SIG-M5 (cell line): ENCODE measurements around the gene RNU1-4.
"Not testable (repeated sequence)": the region's sequence is repeated elsewhere in the genome, so short reads cannot be mapped to it uniquely, and the experiment has no call there.

Source experiments
- DNase-seq: peaks from one replicate; lab custom pipeline; 2025; lab: John Stamatoyannopoulos, UW

RNU1-4 gene

DNA sequence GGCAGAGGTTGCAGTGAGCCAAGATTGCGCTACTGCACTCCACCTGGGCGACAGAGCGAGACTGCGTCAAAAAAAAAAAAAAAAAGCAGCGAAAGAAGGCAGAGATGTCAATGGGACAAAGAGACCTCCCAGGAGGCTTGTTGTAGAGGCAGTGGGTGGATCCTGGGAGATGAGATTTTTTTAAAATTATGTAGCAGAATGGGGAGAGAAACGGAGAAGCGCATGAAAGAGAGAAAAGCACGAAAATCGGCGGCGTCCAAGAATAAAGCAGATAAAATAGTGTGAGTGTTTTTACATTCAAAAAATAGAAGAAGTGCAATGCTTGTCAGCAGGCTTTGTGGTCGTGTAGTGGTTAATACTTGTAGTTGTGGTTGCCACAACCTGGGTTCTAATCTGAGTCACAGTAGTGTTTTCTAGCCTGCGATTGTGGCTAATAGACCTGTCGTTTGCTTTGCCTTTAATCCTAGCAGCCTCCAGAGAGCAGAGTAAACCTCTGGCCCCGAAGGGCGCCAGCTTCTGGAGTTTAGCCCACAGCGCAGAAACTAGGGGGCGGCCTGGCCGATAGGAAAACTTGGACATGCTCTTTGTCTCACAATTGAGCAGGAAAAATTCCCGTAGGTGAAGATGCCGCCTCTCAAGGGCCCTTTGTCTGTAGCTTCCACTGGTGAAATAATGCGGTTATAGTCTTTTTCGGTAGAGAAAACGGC, 11.9 kb upstream of the RNU1-4 start:
- DNase-seq = not testable (repeated sequence)

DNA sequence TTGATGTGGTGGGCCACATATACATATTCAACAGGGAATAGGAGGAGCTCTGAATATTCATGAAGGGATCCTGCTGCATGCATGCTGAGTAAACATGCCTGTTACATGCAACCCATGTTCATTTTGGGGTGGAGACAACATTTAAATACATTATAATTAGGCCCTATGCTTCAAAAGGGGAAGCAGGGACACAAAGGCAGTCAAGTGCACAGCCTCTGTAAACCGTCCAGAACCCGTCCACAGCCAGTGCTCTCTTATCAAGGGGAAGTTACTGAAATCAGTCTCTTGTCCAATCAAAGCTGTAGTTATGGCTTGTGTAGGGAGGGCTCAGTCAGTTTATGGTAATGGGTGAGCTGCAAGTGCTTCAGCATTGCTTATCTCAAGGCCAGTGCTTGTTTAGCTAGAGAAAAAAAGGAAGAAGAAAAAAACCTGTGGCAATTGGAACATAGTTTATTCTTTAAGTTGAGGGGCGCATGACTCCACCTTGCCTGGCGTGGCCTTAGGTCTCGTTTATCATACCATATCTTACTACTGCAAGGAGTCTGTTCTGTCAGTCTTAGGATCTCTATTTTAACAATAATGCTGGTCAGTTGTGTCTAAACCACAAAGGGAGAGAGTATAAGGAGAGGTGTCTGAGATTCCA, 7.9 kb upstream of the RNU1-4 start:
- DNase-seq = not testable (repeated sequence)

DNA sequence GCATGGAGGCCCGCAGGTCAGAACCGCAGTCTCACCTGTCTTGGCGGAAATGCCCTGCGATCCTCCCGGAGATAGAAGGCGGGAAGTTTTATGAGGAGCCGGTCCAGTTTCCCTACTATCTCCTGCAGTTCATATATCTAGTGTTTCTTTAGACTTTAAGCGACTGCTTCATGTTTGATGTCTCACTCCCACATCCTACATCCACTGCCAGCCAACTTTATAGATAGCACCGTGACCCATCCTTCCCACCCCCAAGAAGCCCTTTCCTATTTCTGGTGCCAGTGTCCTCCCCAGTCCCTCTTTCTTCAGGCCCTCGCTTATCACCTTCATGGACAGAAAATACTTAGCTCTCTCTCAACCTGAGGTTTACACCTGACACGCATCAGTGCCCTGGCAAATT, 914 bp downstream of the RNU1-4 start:
- DNase-seq = not testable (repeated sequence)

DNA sequence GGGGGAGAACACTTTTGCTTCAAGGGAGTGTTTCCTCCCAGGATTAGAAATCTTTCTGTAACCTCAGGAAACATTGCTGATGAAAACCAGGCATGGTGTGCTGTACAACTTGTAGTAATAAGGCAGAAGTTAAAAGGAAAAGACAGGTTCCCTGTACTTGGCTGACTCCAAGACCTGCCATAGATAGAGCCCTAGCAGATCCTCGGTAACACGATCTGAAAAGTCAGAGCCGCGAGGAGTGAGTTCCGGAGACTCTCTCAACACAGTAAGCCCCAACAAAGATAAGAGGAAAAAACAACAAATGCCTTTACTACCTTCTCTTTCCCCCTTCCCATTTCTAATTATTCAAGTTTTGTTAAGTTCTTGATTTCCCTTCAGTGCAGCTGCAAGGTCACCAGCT, 7.3 kb downstream of the RNU1-4 start:
- DNase-seq = not testable (repeated sequence)

DNA sequence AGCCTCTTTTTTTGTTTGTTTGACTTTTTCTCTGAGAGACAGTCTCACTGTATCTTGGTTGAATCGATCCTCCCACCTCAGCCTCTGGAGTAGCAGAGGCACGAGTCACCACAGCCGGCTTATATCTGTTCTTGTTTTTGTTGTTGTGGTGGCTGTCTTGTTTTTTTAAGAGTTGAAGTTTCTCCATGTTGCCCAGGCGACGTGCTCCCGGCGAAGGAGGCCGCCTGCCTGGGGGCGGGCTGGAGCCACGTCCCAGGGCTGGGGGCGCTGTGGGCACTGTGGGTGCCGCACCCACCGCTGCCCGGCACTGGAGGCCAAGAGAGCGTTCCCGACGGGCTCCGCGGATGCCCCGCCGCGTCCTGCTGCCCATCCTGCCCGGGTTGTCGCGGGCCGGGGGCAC, 8.4 kb downstream of the RNU1-4 start:
- not testable (repeated sequence) for DNase-seq

DNA sequence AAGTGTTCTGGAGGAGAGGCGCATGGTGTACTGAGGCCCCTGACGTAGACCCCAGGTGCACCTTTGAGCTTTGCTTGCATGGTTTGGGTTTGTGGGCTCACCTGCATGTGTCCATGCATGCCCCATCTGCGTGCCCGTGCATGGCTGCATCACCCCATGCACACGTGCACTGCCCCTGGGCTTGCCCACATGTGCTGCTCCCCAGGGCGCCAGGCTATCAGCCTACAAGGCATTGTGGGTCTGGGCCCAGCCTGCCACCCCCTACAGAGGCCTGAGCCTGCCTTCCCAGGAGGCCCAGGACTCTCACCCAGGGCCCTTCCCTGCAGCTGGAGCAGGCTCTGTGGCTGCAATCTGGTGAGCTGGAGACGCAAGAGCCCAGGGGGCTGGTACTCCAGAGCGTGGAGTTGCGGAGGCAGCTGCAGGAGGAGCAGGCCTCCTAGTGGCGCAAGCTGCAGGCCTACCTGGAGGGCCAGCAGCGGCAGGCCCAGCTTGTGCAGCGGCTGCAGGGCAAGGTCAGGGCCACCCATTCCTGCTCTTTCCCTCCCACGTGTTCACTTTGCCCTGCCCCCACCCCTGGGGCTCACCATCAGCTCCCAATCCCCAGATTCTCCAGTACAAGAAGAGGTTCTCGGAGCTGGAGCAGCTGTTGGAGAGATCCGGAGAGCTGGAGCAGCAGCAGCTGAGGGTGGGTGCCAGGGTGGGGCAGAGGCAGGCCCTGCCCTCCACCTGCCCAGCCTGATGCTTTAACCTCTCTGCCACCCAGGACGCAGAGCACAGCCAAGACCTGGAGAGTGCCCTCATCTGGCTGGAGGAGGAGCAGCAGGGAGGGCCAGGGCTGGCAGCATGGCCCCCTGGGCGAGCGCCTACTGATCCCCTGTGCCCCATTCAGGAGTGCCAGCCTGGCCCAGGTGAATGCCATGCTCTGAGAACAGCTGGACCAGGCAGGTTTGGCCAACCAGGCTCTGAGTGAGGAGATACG, 9.9 kb downstream of the RNU1-4 start:
- not testable (repeated sequence) for DNase-seq

DNA sequence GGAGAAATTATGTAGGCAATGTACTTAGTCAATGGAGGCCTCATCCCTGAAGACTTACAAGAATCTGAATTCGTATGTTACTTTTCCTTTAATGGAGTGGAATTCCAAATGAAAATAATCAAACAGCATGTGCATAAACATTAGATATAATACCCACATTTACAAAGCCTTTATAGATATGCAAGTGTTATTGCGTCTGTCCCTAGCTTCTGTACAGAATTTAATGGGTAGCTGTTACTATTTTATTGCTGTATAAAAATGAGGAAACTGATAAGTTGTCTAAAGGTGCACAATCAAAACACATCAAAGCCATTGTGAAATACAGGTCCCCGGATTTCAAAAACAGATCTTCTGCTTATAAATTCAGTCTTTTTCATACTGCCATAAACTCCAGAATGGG, 12.5 kb downstream of the RNU1-4 start:
- DNase-seq = not testable (repeated sequence)

DNA sequence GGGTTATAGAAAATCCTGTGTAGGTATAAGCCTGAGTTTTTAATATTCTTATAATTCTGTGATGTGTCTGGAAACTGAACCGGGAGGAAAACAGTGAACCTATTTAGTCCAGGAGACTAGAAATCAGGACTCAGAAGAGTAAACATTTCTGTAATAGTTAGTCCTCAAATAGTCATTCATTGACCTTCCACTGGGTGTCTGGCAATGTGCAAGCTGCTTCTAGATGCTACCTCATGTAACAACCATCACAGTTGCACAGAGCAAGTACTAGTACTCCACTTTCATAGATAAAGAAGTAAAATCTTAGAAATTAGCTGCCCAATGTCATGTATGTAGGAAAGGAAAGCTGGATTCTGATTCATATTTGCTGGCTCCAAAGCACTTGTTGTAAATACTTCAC, 15.1 kb downstream of the RNU1-4 start:
- DNase-seq = not testable (repeated sequence)

DNA sequence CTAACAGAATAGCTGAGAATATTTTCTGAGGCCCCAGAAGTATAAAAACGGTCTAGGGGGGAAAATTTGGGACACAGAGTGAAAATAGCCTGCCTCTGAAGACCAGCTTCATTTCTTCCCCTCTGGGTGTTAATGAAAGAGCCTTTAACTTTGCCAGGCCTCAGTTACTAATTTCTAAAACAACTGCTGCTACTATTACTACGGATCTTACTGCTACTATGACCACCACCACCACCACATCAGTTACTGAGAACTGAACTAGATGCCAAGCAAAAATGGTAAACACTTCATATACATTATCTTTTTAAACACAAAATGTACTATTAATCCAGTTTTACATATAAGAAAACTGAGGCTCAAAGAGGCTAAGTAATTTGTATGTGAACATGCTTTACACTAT, 15.6 kb downstream of the RNU1-4 start:
- not testable (repeated sequence) for DNase-seq

DNA sequence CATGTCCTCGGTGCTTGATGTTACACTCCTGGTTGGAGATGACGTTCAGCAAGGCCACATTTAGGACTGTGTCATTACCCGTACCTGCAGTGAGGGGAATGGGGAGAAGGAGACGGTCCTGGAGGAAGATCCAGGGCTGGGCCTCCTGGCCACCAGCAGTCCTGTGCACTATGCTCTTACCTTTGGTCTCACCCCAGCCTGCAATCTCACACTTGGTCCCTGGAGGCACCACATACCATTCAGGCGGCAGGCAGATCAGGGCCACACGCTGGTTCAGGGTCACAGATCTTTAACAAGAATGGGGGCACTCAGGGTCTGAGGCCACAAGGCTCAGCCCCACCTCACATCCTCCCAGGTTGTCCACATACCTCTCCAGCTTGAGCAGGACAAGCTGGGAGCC, 17.3 kb downstream of the RNU1-4 start:
- not testable (repeated sequence) for DNase-seq

DNA sequence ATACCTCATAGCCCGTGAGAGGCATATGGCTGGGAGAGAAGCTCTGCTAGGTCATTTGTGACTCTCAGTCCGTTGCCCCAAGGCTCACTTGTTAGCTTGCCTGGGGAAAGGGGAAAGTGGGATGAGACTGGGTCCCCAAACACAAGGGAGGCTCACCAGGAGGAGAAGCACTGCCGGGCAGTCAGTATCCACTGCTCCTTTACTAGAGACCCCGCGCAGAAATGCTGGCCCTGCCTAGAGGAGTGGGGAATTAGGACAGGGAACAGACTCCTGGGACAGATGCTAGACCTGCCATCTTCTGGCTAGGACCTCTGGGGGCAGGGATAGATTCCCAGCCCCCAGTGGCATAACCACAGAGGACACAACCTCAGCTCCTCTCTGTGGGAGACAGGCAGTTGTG, 17.7 kb downstream of the RNU1-4 start:
- not testable (repeated sequence) for DNase-seq

DNA sequence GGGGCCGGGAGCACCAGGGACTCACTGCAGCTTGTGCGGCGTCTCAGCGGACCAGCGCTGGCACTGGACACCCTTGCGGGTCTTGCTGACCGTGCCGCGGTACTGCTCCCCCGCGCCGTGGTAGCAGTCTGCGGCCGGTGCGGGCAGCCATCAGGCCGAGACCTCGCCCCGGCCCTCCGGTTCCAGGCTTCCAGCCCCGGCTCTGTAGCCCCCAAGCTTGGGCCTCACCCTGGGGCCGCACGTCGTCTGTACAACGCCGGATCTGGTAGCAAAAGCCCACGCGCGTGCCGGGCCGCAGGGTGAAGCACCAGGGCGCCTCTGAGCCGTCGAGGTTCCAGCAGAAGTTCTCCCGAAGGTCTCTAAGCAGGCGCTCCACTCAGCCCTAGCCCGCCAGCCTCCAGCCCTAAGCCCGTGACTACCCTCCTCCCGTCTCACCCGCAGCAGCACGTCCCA, 18.8 kb downstream of the RNU1-4 start:
- DNase-seq = not testable (repeated sequence)

DNA sequence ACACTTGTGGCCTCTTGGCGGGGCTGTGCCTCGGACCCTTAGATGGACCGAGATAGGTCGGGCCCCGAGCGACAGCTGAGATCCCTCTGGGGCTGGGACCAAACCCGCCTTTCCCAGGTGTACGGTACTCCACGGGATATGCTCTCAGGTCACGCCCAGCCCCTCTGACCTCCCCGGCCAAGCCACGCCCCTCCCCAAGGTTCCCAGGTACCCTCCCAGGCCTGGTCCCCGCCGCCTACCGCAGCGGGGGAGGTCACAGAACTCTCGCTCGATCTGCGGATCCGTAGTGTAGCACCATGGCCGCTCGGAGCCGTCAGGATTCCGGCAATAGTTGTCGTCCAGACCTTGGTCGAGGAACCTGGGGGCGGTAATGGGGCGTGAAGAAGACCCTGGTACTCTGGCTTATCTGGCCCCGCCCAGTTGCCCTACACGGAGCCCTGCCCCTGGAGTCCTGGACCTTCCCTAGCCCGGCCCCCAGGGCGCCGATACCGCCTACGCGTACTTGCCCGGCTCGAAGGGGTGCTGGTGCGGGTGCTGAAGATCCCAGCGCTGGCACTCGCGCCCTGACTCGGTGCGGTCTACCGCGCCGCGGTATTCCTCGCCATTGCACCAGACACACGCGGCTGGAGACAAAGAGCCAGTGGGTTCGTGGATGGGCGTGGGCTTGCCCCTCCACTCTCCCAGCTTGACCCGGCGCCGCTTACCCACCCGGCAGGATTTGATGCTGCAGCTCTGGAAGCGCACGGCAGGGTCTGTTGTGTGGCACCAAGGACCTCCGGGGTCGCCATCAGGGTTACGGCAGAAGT, 19.5 kb downstream of the RNU1-4 start:
- DNase-seq = not testable (repeated sequence)

DNA sequence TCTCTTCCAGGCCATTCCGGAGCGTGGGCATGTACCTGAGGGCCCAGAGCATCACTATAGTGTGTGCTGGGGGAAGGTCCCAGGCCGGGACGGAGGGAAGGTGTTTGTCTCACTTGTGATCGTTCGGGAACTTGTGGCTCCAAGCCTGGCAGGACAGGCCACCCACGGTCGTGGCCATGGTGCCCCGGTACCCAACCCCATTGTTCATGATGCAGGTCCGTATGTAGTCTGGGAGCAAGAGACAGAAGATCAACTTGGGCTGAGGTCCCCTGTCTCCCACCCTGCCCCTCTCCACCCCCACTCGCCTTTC, 20.1 kb downstream of the RNU1-4 start:
- not testable (repeated sequence) for DNase-seq

DNA sequence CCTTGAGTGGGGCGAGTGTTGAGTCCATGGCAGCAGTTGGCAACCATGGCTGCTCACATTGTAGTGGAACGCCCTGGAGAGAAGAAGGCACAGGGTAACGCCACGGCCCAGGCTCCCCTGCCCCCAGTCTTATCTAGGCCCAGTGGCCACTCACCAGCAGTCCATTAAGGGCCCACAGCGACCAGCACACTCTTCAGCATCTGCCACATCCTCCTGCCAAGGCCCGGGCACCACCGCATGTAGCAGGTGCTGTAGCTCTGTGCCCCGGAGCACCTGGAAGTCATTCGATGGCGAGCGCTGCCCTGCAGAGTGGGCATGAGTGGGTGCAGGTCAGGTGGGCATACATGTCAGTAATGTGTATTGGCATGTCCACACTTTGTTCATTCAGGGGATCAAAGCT, 20.5 kb downstream of the RNU1-4 start:
- DNase-seq = not testable (repeated sequence)

DNA sequence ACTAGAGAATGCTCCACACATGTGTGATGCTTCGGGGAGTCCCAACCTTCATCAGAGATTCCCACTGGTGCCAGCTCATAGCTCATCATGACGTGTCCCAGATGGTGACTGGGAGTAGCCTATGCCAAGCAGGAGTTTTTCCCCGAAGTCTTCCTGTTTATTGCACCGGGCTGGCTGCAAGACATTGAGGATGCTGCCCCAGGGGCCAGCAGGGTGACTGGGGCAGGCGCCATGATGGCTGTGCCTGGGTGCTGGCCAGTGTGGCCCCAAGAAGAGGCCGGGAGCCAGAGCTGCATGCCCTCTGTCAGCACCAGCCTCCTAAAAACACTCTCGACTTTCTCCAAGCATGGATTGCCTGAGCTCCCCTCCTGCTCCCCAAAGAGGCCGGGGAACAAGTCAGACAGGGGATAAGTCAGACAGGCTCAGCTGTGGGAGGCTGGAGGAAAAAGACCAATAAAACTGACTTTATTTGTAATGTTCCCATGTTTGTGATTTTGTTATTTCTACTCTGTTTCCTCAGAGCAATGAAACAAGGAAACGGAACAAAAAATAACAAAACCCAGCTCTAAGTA, 24.0 kb downstream of the RNU1-4 start:
- not testable (repeated sequence) for DNase-seq

DNA sequence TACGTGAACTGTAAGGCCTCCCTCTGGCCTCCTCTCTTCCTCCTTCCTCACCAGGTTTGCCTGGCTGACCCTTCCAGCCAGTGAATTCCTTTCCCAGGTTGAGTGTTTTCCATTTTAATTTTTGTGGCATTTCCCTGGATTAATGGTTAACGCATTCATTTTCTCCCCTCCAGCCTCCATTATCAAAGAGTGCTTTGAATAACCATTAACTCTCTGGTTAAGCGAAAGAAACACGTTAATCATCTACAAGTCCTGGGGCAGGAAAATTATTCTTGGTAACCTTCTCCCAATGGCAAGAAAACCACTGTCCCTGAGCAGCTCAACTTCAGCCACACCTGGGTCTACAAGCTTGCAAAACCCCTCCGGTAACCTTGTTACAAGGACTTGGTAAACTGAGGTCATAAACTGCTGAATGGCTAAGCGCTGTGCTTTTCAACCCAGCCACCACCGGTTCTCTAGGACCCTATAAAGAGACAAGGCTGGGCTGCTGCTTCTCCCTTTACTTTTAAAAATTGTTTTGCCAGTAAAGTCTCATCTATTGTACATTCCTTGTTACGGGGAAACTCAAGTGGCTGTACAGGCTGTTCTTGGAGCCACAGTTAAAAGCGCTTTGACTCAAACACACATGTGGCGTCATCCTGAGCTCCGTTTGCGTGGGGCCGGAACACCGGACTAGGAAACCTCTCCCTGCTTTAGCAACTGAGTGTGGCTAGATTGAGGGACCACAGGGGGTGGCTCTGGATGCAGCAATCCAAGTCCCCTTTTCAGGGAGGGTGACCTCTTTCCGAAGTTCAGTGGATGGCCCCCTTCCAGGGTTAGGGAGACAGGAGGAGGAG, 24.7 kb downstream of the RNU1-4 start:
- not testable (repeated sequence) for DNase-seq

DNA sequence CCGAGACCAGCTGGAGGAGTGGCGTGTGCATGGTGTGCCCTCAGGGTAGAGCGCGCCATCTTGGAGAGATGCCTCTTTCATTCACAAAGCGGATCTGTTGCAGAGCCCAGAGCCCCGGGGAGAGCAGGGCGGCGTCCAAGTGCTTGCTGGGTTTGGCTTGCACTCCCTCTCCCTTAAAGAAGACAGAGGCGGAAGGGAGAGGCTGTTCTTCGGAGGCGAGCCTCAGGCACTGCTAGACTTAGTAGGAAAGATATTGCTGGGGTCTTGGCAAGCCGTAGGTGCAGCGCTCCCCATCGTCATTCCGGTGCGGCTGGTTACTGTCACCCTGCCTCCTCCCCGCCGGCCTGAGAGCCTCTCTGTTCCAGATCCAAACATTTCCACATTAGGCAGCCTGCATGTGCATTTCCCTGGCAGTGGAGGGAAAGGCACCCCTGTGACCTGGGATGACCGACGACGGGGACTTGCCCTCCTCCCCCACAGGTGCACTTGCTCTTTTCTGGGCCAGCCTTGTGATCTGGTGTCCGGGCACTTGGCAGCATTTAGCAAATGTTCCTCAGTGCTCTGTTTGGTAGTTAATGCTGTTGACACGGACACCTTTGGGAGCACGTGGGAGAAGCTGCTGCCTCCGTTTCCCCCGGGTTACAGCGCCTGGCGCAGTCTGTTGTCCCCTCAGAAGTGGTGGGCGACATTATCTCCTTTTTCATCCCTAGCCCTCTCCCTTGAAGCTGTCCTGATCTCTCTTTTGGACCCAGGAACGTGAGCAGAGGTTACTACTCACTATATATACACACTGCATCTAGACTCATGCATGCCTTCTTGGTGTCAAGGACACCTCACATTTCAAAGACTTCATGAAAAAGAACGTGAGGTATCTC, 25.7 kb downstream of the RNU1-4 start:
- DNase-seq = not testable (repeated sequence)

DNA sequence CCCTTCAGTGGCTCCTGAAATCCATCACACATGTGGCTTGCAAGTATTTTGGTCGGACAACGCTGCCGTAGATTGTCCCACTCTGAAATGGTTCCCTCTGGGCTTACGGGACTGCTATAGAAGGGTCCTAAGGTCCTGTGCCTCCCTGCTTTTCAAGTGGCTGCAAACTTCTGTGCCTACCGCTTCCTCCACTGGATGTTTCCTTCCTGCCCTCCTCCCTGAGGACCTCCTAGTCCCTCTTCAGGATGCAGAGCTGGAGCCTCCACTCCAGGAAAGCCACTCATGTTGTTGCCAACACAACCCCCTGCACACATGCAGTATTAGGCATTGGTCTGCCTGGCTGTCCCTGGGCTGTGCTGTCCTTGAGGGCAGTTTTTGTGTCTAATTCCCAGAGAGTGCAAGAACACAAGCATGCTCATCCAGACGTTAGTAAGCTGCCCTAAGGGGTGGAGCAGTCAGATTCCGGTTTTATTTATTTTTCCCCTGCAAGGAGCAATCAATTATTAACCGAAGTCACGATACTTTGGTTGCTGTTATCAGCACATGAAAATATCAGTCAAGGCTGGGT, 26.5 kb downstream of the RNU1-4 start:
- not testable (repeated sequence) for DNase-seq
